Ectodermal cell (in vitro differentiated cells): ENCODE measurements around the gene AKAP12.

Experiments
- H3K27ac ChIP-seq: 2 replicates; pipeline ENCODE4 v1.7.0; 2013; ENCODE audit warnings: mild to moderate bottlenecking, low read depth, low read length; ENCODE audit not compliant: insufficient read depth, poor library complexity, severe bottlenecking
- H3K27me3 ChIP-seq: 2 replicates; pipeline ENCODE4 v1.7.0; 2013; ENCODE audit warnings: mild to moderate bottlenecking, low read length; ENCODE audit not compliant: insufficient read depth, control insufficient read depth, poor library complexity, severe bottlenecking
- H3K36me3 ChIP-seq: one replicate; pipeline ENCODE4 v1.7.0; 2013; ENCODE audit warnings: low read length; ENCODE audit not compliant: control insufficient read depth, insufficient read depth
- H3K4me1 ChIP-seq: one replicate; pipeline ENCODE4 v1.7.0; 2013; ENCODE audit warnings: low read length; ENCODE audit not compliant: control insufficient read depth, insufficient read depth
- H3K4me3 ChIP-seq: 2 replicates; pipeline ENCODE4 v1.7.0; 2013; ENCODE audit warnings: low read depth, low read length, control low read depth; ENCODE audit not compliant: insufficient read depth
- H3K9me3 ChIP-seq: 2 replicates; pipeline ENCODE4 v1.7.0; 2013; ENCODE audit warnings: mild to moderate bottlenecking, low read length, moderate library complexity; ENCODE audit not compliant: control insufficient read depth
- WGBS, 2 experiments: methylation state at CpG; one replicate each; pipeline ENCODE4 v1.1.7; 2013; ENCODE audit warnings: missing lambda C conversion rate in 2 of 2; 5-methylcytosine and 5-hydroxymethylcytosine counted together

AKAP12 gene

DNA sequence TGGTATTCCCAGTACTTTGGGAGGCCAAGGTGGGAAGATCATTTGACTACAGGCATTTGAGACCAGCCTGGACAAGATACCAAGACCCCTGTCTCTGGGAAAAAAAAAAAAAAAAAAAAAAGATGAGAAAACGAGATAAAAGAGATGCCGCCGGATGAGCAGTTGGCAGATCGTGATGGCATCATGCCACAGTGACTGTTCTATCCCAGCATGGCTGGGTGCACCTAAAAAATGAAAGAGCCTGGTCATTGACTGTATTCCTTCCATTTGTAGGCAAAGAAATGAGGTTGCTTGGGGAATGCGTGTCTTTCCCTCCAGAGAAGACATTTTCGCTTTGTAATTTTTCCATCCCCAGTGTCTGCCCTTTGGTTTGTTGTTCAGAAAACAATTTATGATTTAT is 12.9 kb downstream of the AKAP12 start:
- Histone ChIP-seq H3K4me3 (no peak overlapping the region), H3K27me3 (no peaks in the 10 kb centered on the region), H3K9me3 (no peaks in the 10 kb centered on the region), H3K4me1 (no peaks in the 10 kb centered on the region), H3K36me3 (no peaks in the 10 kb centered on the region), H3K27ac (no peak overlapping the region)
- WGBS, 2 experiments: 93 to 95% methylated on average over 6 of the region's 6 CpGs

- H3K27ac ChIP-seq: peak overlapping the region; percentile 40
- 87 to 92% methylated on average over 14 of the region's 14 CpGs for WGBS, 2 experiments
- H3K9me3 ChIP-seq: no peaks in the 10 kb centered on the region
- no peaks in the 10 kb centered on the region for H3K4me1 ChIP-seq
- H3K27me3 ChIP-seq: no peaks in the 10 kb centered on the region
- no peak overlapping the region for H3K4me3 ChIP-seq
- H3K36me3 ChIP-seq: no peaks in the 10 kb centered on the region
Observed at GRCh38 chr6:151254451-151255081, 14.8 kb downstream of the AKAP12 start.

GRCh38 chr6:151255811-151256210 is 16.0 kb downstream of the AKAP12 start:
- Histone ChIP-seq H3K4me3 (no peak overlapping the region), H3K27ac (no peak overlapping the region), H3K9me3 (no peaks in the 10 kb centered on the region), H3K4me1 (no peaks in the 10 kb centered on the region), H3K27me3 (no peaks in the 10 kb centered on the region), H3K36me3 (no peaks in the 10 kb centered on the region)
- whole genome bisulfite sequencing, 2 experiments: 91 to 95% methylated on average over 3 of the region's 3 CpGs

GRCh38 chr6:151257985-151258445 is 18.2 kb downstream of the AKAP12 start:
- Histone ChIP-seq H3K36me3 (no peaks in the 10 kb centered on the region), H3K27ac (no peak overlapping the region), H3K4me3 (no peak overlapping the region), H3K4me1 (no peaks in the 10 kb centered on the region), H3K27me3 (no peaks in the 10 kb centered on the region), H3K9me3 (no peaks in the 10 kb centered on the region)
- 66 to 72% methylated on average over 4 of the region's 4 CpGs for WGBS, 2 experiments

- WGBS, 2 experiments: 96% methylated on average over 4 of the region's 4 CpGs
- no peak overlapping the region for H3K27ac ChIP-seq
- no peaks in the 10 kb centered on the region for H3K36me3 ChIP-seq
- H3K27me3 ChIP-seq: no peaks in the 10 kb centered on the region
- no peaks in the 10 kb centered on the region for H3K9me3 ChIP-seq
- H3K4me1 ChIP-seq: no peaks in the 10 kb centered on the region
- H3K4me3 ChIP-seq: no peak overlapping the region
Observed at GRCh38 chr6:151260205-151260604, 20.4 kb downstream of the AKAP12 start.

GRCh38 chr6:151263035-151263434 is 23.3 kb downstream of the AKAP12 start:
- Histone ChIP-seq H3K27me3 (no peaks in the 10 kb centered on the region), H3K27ac (no peak overlapping the region), H3K9me3 (no peaks in the 10 kb centered on the region), H3K4me3 (no peak overlapping the region), H3K4me1 (no peaks in the 10 kb centered on the region), H3K36me3 (no peaks in the 10 kb centered on the region)
- WGBS, 2 experiments: 80 to 88% methylated on average over 1 of the region's 1 CpG

- Histone ChIP-seq H3K36me3 (no peaks in the 10 kb centered on the region), H3K9me3 (no peaks in the 10 kb centered on the region), H3K4me1 (no peaks in the 10 kb centered on the region), H3K27ac (no peak overlapping the region), H3K4me3 (no peak overlapping the region), H3K27me3 (no peaks in the 10 kb centered on the region)
- WGBS, 2 experiments: 88 to 92% methylated on average over 3 of the region's 3 CpGs
Observed at GRCh38 chr6:151263967-151264366, 24.2 kb downstream of the AKAP12 start.

GRCh38 chr6:151265282-151265681 is 25.5 kb downstream of the AKAP12 start:
- Histone ChIP-seq H3K27me3 (no peaks in the 10 kb centered on the region), H3K36me3 (no peaks in the 10 kb centered on the region), H3K27ac (no peak overlapping the region), H3K9me3 (no peaks in the 10 kb centered on the region), H3K4me1 (no peaks in the 10 kb centered on the region), H3K4me3 (no peak overlapping the region)

DNA sequence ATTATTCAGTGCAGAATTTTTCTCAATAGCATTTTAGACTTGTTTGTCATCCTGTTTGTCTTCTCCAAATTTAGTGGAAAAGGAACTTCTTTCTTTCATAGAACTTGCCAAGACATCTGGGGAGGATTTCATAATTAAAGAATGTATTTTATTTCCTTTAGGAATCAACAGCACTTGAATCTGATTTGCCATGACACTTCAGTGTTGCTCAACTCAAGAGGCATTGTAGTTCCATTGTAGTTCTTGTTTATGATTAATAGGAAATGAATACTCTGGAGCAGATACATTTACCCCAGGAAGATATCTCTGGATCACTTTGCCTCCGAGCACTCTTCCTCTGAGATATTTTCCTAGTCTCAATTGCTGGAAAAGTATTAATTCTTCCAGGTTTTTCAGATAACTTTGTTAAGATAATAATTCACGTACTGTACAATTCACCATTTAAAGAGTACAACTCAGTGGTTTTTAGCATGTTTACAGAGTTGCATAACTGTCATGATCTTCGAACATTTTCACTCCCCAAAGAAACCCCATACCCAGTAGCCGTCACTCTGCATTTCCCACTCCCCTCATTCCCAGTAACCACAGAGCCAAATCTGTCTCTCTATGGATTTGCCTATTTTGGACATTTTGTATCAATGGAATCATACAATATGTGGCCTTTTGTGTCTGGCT is 29.7 kb downstream of the AKAP12 start:
- WGBS, 2 experiments: 96 to 97% methylated on average over 4 of the region's 4 CpGs
- Histone ChIP-seq H3K4me3 (no peak overlapping the region), H3K4me1 (no peaks in the 10 kb centered on the region)

GRCh38 chr6:151275121-151275520 is 35.4 kb downstream of the AKAP12 start:
- no peak overlapping the region for H3K4me3 ChIP-seq
- no peaks in the 10 kb centered on the region for H3K27me3 ChIP-seq
- H3K4me1 ChIP-seq: peaks cover 11% of the 10 kb centered on the region
- no peaks in the 10 kb centered on the region for H3K36me3 ChIP-seq
- no peaks in the 10 kb centered on the region for H3K9me3 ChIP-seq
- no peak overlapping the region for H3K27ac ChIP-seq
- WGBS, 2 experiments: 70 to 78% methylated on average over 5 to 6 of the region's 6 CpGs

More for the DNA sequence above, 29.7 kb downstream of the AKAP12 start:
- Histone ChIP-seq H3K27me3 (no peaks in the 10 kb centered on the region), H3K36me3 (no peaks in the 10 kb centered on the region), H3K27ac (no peak overlapping the region), H3K9me3 (no peaks in the 10 kb centered on the region)
